ENCODE measurements around the gene TTC3.

TTC3 gene

GRCh38 chr21:37146320-37147235 is 73.5 kb downstream of the TTC3 start:
- TF ChIP-seq GATA2 (IDR thresholded peaks at IDR 0.05; ENCODE audit: low read depth, low read length) (no peak), GATA3 (IDR thresholded peaks at IDR 0.05; ENCODE audit: low read depth, low read length) (no peak)

DNA sequence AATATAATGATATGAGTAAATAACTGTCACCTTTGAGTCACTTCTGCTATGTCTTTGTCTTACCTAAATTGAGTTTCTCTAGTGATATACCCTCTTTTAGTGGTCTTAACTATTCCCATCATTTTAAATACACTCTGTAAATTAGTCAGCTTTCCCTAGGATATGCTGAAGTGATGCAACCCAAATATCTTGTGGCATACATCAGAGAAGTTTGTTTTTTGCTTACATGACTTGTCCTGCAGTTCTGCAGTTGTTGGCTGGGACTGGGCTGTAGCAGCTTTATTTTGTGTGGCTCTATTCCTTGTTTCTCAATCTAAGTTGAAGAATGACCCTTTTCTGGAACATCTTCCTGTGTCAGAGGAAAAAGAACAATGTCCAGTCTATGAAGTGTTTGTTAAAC is 76.4 kb downstream of the TTC3 start:
- TF ChIP-seq GATA3 (IDR thresholded peaks at IDR 0.05; ENCODE audit: low read depth, low read length) (no peak), GATA2 (IDR thresholded peaks at IDR 0.05; ENCODE audit: low read depth, low read length) (no peak)

DNA sequence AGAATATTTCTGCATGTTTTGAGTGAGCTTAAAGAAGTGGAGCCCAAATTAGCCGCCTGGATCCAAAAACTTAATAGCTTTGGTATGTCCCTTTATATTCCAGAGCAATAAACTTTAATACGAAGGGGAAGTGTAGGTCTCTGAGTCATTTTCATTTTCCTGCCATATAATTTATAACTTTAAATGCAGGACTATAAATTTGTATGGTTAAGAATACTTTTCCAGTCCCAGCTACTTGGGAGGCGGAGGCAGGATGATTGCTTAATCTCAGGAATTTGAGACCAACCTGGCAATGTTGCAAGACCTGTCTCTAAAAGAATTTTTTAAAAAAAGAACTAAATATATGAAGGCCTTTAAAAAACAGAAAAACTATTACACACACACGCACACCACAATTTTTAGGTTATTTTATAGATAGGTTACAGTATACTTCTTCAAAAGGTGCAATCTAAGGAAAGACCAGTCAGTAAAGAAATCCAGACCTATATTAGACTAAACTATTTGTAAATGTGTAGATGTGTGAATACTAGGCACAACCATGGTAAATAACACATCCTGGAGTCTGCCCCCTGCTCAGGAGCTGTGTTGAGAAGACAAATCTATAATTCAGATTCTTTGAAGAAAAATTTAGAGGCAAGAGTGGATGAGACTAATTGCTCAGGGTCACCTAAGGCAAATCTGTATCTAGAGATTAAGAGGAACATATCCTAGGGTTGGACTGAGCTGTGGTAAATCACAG is 80.3 kb downstream of the TTC3 start:
- TF ChIP-seq GATA3 (IDR thresholded peaks at IDR 0.05; ENCODE audit: low read depth, low read length): no peak
- TF ChIP-seq GATA2 (IDR thresholded peaks at IDR 0.05; ENCODE audit: low read depth, low read length): no peak

DNA sequence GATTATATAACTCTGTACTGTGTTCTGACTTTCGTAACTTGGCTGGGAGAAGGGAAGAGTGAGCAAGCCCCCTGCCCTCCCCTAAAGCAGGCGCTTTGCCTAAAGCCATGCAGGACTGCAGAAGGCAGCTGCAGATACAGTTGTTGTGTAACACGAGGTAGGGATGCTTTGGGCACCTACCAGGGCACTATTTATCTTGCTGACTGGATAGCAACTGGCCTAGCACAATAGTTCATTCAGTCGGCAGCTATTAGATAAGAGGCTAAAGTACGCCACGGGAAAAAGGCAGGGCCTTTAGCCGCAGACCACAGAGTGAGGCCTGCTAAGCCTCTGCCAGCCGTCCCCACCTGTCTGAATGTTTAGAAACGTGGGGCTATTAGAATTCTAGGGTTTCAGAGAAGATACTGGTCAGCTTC is 80.9 kb downstream of the TTC3 start:
- no peak for TF ChIP-seq GATA2 (IDR thresholded peaks at IDR 0.05; ENCODE audit: low read depth, low read length)
- TF ChIP-seq GATA3 (IDR thresholded peaks at IDR 0.05; ENCODE audit: low read depth, low read length): no peak

GRCh38 chr21:37155186-37155585 is 82.1 kb downstream of the TTC3 start:
- TF ChIP-seq GATA2 (IDR thresholded peaks at IDR 0.05; ENCODE audit: low read depth, low read length) (no peak), GATA3 (IDR thresholded peaks at IDR 0.05; ENCODE audit: low read depth, low read length) (no peak)

- no peak for TF ChIP-seq GATA3 (IDR thresholded peaks at IDR 0.05; ENCODE audit: low read depth, low read length)
- TF ChIP-seq GATA2 (IDR thresholded peaks at IDR 0.05; ENCODE audit: low read depth, low read length): no peak
Measured at GRCh38 chr21:37157938-37158337, 84.9 kb downstream of the TTC3 start.

DNA sequence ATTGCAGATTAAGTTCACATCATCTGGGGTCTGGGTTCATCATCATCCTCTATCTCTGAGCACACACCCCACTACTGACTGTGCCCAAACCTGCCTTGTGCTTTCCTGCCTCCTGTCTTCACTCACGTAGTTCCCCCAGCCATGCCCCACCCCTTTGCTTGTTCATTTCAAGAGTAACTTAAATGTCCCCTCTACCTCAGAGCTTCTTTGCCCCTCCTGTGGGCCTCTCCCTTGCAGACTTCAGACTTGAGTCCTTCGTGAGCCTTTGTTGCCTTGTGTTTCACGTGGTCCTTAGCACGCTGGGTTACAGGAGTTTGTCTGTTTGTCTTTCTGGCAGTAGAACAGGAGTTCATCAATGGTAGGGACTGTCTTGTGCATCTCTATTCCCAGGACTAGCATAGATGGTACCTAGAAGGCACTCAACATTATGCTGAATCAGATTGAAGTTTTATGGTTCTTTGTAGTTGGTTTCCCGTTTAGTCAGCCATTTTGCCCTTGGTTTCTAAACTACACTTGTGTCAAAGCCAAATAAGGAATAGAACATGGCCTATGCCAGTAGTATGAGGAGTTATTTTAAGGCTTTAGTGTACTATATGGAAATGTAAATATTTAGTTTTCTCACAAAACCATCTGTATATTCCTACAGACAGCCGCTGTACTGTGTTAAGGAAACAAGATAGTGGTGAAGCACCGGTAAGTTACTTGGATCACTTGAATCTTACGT is 86.2 kb downstream of the TTC3 start:
- TF ChIP-seq GATA2 (IDR thresholded peaks at IDR 0.05; ENCODE audit: low read depth, low read length) (no peak), GATA3 (IDR thresholded peaks at IDR 0.05; ENCODE audit: low read depth, low read length) (no peak)

- TF ChIP-seq GATA2 (IDR thresholded peaks at IDR 0.05; ENCODE audit: low read depth, low read length) (no peak), GATA3 (IDR thresholded peaks at IDR 0.05; ENCODE audit: low read depth, low read length) (no peak)
Measured at GRCh38 chr21:37159949-37160348, 86.9 kb downstream of the TTC3 start.

- no peak for TF ChIP-seq GATA2 (IDR thresholded peaks at IDR 0.05; ENCODE audit: low read depth, low read length)
- TF ChIP-seq GATA3 (IDR thresholded peaks at IDR 0.05; ENCODE audit: low read depth, low read length): no peak
Measured at GRCh38 chr21:37164742-37165141, 91.7 kb downstream of the TTC3 start.

DNA sequence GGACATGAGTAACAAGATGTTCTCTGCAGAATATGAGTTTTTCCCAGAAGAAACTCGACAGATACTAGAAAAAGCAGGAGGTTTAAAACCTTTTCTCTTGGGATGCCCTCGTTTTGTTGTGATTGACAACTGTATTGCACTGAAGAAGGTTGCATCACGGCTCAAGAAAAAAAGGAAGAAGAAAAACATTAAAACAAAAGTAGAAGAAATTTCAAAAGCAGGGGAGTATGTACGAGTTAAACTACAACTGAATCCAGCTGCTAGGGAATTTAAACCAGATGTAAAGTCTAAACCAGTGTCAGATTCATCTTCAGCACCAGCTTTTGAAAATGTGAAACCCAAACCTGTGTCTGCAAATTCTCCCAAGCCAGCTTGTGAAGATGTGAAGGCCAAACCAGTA is 92.5 kb downstream of the TTC3 start:
- no peak for TF ChIP-seq GATA2 (IDR thresholded peaks at IDR 0.05; ENCODE audit: low read depth, low read length)
- TF ChIP-seq GATA3 (IDR thresholded peaks at IDR 0.05; ENCODE audit: low read depth, low read length): no peak

GRCh38 chr21:37166733-37167132 is 93.7 kb downstream of the TTC3 start:
- no peak for TF ChIP-seq GATA2 (IDR thresholded peaks at IDR 0.05; ENCODE audit: low read depth, low read length)
- no peak for TF ChIP-seq GATA3 (IDR thresholded peaks at IDR 0.05; ENCODE audit: low read depth, low read length)

DNA sequence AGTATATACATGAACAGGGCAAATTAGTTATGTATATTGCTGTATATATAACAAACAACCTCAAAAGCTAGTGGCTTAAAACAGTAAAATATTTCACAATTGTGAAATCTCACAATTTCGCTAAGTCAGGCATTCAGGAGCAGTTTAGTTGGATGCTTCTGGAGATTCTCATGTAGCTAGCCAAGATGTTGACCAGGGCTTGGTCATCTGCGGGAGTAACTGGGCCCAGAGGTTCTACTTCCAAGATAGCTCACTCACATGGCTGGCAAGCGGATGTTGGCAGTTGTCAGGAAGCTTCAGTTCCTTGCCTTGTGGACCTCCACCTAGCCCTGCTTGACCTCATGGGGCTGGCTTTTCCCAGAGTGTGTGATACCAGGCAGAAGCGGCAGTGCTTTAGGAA is 95.6 kb downstream of the TTC3 start:
- TF ChIP-seq GATA3 (IDR thresholded peaks at IDR 0.05; ENCODE audit: low read depth, low read length) (no peak), GATA2 (IDR thresholded peaks at IDR 0.05; ENCODE audit: low read depth, low read length) (no peak)

DNA sequence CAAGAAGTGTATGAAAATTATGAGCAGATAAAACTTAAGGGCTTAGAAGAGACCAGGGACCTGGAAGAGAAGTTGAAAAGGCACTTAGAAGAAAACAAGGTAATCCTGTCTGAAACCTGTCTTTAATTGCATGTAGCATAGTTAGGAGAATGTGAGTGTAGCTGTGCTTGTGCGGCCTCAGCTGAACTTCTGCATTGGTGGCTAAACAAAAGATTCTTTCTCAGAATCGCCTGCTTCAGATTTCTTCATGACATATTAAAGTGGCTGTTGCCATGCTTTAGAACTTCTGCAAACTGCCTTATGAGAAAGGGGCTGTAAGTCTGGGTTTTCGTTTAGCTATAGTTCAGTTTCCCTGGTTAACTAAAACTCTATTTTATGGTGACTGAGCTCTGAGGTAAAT is 99.6 kb downstream of the TTC3 start:
- TF ChIP-seq GATA2 (IDR thresholded peaks at IDR 0.05; ENCODE audit: low read depth, low read length) (no peak), GATA3 (IDR thresholded peaks at IDR 0.05; ENCODE audit: low read depth, low read length) (no peak)

DNA sequence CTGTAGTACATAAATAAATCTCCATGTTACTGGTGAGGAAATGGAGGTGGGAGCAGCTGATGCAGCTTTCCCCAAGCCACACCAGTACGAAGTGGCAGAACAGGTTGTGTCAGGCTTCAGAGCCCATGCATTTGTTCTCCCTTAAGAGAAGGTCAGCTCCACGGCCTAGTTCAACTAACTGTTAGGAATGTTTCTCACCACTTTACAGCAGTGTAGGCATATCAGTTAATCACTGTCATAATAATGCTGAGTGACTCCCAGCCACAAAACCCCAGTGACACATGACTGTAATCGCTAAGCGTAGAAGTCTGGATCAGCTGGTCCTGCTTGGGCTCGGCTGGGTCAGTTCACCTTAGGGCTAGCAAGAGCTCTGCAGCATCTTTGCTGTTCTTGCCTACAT is 103.7 kb downstream of the TTC3 start:
- TF ChIP-seq GATA2 (IDR thresholded peaks at IDR 0.05; ENCODE audit: low read depth, low read length) (no peak), GATA3 (IDR thresholded peaks at IDR 0.05; ENCODE audit: low read depth, low read length) (no peak)
